ENCODE measurements around the gene LRRC75A.

GRCh38 chr17:16423226-16423872 is 68.6 kb downstream of the LRRC75A start:
- TF ChIP-seq CTCF (conservative IDR thresholded peaks at IDR 0.05 in 1 of 2, IDR thresholded peaks at IDR 0.05 in 1 of 2; ENCODE audit: low read depth in 1 of 2, low read length in 2 of 2) (no peak), EZH2 (IDR thresholded peaks at IDR 0.05; ENCODE audit: low read length, missing control alignments) (no peak)
